Breast epithelium (tissue), 4 donors: ENCODE results near the gene NDUFAF5. TPM values are rescaled to one million over a fixed set of nuclear protein-coding genes. Genes with fewer than 3 reads are reported as not detected.

Source experiments
- DNase-seq, 2 donors: peaks; one replicate each; pipeline ENCODE4 v3.0.0-alpha.2; 2019; ENCODE audit warnings: low spot score in 2 of 2
- H3K27ac ChIP-seq, 2 donors: fragments of 200-600 bp; sonication (generic) in 1 of 2; one replicate each; pipeline ENCODE4 v1.5.1; 2016 to 2019; ENCODE audit warnings: mild to moderate bottlenecking in 1 of 2
- H3K27me3 ChIP-seq, 2 donors: fragments of 200-600 bp; sonication (generic) in 1 of 2; one replicate each; pipeline versions ENCODE4 v1.5.1 to v1.6.0; 2017 to 2019; ENCODE audit warnings: control low read depth in 1 of 2, mild to moderate bottlenecking in 1 of 2
- H3K36me3 ChIP-seq: fragments of 200-600 bp; one replicate; pipeline ENCODE4 v1.5.1; 2019
- H3K4me1 ChIP-seq, 2 donors: fragments of 200-600 bp; sonication (generic); one replicate each; pipeline ENCODE4 v1.5.1; 2016 to 2019; ENCODE audit warnings: control low read depth in 1 of 2
- H3K4me3 ChIP-seq, 3 donors: fragments of 200-600 bp; sonication (generic); 1 replicate in 2 of 3; 2 replicates in 1 of 3; pipeline ENCODE4 v1.5.1; 2016 to 2019; ENCODE audit warnings: mild to moderate bottlenecking in 3 of 3, moderate library complexity in 2 of 3
- H3K9me3 ChIP-seq, 2 donors: fragments of 200-600 bp; sonication (generic) in 1 of 2; one replicate each; pipeline ENCODE4 v1.5.1; 2016 to 2019; ENCODE audit warnings: control low read depth in 1 of 2
- POLR2A ChIP-seq: fragments of 450-650 bp; IDR thresholded peaks from one replicate; pipeline ENCODE4 v1.6.1; 2016; ENCODE audit warnings: antibody characterized with exemption, mild to moderate bottlenecking, moderate library complexity
- POLR2AphosphoS5 ChIP-seq, 3 donors: sonication (generic); formaldehyde crosslinking; IDR thresholded peaks; one replicate each; pipeline ENCODE4 v1.6.1; 2017; ENCODE audit warnings: antibody characterized with exemption in 3 of 3
- intact Hi-C: fragments of 100-400 bp; cut with DNase I; formaldehyde crosslinking; loops from one replicate; pipeline ENCODE4 v1.15.1; 2023; ENCODE audit warnings: low total_unique reads
- total RNA-seq, 3 donors: library from RNA; depleted of rRNA; stranded (reverse); fragments of >200 nt; gene quantifications; one replicate each; pipeline ENCODE4 v1.1.0, GENCODE V29; 2016
- TF ChIP-seq, protein P1 (sequence below), 3 donors: fragments of 450-650 bp; IDR thresholded peaks; one replicate each; pipeline ENCODE4 v1.5.1; 2016 to 2017; ENCODE audit warnings: antibody characterized with exemption in 3 of 3, mild to moderate bottlenecking in 3 of 3, moderate library complexity in 3 of 3

Gene NDUFAF5
- total RNA-seq, 3 donors from 2014 or later, result 15.7 to 20.5 (median 17.0) TPM

DNA sequence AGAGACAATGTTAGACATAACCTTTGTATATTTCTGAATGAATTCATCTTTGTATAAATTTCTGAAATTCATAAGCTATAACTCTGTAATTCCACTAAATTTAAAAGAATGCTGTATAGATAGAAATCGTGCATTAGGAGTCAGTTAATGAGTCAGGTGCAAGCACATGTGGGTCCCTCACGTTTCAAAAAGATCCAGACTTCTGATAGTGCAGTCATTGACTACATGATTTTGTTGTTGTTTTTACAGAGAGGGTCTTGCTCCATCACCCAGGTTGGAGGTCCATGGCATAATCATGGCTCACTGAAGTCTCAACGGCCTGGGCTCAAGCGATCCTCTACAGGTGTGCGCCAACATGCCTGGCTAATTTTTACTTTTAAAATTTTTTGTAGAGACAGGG is 14.7 kb upstream of the NDUFAF5 start:
- Histone ChIP-seq H3K4me3 (no peak overlapping the region), H3K27me3 (no peaks in the 10 kb centered on the region), H3K36me3 (peaks cover 3% of the 10 kb centered on the region), H3K9me3 (peaks cover 0 to 8% of the 10 kb centered on the region in 2 donors), H3K27ac (no peak overlapping the region), H3K4me1 (no peaks in the 10 kb centered on the region)
- intact Hi-C loops, result loop anchor here (2.0 to 10.0 kb wide), 2 partner anchors 37 to 655 kb away; no protein-coding TSS in a partner anchor
- no peak for DNase-seq
- TF ChIP-seq POLR2A, result no peak
- TF ChIP-seq POLR2AphosphoS5 (IDR thresholded peaks at IDR 0.05), result no peak
- TF ChIP-seq, protein P1, sequence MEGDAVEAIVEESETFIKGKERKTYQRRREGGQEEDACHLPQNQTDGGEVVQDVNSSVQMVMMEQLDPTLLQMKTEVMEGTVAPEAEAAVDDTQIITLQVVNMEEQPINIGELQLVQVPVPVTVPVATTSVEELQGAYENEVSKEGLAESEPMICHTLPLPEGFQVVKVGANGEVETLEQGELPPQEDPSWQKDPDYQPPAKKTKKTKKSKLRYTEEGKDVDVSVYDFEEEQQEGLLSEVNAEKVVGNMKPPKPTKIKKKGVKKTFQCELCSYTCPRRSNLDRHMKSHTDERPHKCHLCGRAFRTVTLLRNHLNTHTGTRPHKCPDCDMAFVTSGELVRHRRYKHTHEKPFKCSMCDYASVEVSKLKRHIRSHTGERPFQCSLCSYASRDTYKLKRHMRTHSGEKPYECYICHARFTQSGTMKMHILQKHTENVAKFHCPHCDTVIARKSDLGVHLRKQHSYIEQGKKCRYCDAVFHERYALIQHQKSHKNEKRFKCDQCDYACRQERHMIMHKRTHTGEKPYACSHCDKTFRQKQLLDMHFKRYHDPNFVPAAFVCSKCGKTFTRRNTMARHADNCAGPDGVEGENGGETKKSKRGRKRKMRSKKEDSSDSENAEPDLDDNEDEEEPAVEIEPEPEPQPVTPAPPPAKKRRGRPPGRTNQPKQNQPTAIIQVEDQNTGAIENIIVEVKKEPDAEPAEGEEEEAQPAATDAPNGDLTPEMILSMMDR (IDR thresholded peaks at IDR 0.05), result no peak

DNA sequence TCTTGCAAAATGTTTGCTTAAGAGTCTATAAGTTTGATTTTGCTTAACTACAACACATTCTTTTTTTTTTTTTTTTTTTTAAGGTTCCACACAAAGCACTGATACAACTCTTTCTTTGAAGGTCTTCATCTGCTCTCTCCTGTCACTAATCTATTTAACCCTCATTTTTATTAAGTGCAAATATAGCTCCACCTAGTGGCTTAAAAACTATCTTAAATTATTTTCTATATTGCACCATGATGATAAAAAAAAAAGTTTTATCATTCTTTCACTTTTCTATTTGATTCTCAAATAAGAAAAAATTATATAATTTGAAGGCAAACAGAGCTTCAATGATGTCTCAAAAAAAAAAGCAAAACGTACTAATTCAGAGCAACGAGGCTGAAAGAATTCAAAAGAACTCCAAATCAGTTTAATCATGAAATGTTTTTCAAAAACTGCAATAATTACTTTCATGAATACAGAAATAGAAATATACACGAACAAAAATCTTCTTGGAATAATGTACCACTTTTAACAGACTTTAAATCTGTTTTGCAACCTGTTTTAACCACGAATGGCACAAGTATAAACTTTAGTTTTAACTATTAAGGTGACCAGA is 12.9 kb upstream of the NDUFAF5 start:
- Histone ChIP-seq H3K36me3 (no peaks in the 10 kb centered on the region), H3K27ac (no peak overlapping the region), H3K9me3 (no peaks in the 10 kb centered on the region), H3K4me1 (no peaks in the 10 kb centered on the region), H3K27me3 (no peaks in the 10 kb centered on the region), H3K4me3 (no peak overlapping the region)
- intact Hi-C loops, result loop anchor here (2.0 to 10.0 kb wide), 2 partner anchors 39 to 657 kb away; no protein-coding TSS in a partner anchor
- no peak for DNase-seq
- TF ChIP-seq, protein P1 (IDR thresholded peaks at IDR 0.05), result peak in 2 of 3 donors; percentile 39 to 41
- TF ChIP-seq POLR2AphosphoS5 (IDR thresholded peaks at IDR 0.05) (no peak), POLR2A (no peak)

DNA sequence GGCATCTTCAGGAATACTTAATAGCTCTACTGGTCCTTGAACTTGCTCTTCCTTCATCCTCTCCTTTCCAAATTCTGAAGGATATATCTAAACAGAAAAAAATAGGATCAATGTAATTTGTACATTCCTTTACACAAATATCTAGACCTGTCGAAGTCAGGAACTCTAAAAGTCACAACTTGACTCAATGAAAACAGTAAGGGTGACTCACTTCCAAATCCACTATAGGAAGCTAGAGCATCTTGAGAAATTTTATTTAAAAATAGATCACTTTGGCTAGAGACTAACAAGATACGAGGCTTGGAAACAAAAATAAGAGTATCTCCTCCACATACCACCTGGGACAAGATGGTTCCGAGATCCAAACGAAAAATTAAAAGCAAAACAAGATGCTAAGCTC is 12.3 kb upstream of the NDUFAF5 start:
- Histone ChIP-seq H3K9me3 (no peaks in the 10 kb centered on the region), H3K36me3 (no peaks in the 10 kb centered on the region), H3K4me3 (no peak overlapping the region), H3K27me3 (no peaks in the 10 kb centered on the region), H3K4me1 (no peaks in the 10 kb centered on the region), H3K27ac (no peak overlapping the region)
- DNase-seq, result no peak
- TF ChIP-seq, protein P1 (IDR thresholded peaks at IDR 0.05), result no peak
- TF ChIP-seq POLR2AphosphoS5 (IDR thresholded peaks at IDR 0.05), result no peak
- TF ChIP-seq POLR2A, result no peak
- intact Hi-C loops, result loop anchor here (10.0 kb wide), 1 partner anchor 658 kb away; no protein-coding TSS in a partner anchor

DNA sequence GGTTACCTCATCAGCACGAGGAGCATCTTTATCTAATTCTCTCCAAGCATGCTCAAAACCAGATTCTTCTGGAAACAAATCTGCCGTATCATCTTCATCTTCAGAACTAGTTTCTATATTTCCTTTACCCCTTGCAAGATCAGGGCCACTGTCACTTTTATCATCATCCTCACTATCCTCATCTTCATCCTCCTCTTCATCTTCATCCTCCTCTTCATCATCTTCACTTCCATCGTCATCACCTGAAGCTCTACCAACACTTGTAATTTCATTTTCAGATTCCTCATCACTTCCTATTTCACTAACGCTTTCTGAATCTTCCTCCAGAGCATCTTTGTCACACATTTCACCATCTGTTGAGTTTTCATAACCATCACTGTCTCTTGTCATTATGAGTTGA is 9.0 kb upstream of the NDUFAF5 start:
- Histone ChIP-seq H3K4me3 (no peak overlapping the region), H3K4me1 (no peaks in the 10 kb centered on the region), H3K36me3 (no peaks in the 10 kb centered on the region), H3K27ac (no peak overlapping the region), H3K9me3 (no peaks in the 10 kb centered on the region), H3K27me3 (no peaks in the 10 kb centered on the region)
- intact Hi-C loops, result loop anchor here (5.0 to 10.0 kb wide), 2 partner anchors 104 to 661 kb away; no protein-coding TSS in a partner anchor
- TF ChIP-seq POLR2A, result no peak
- no peak for DNase-seq

DNA sequence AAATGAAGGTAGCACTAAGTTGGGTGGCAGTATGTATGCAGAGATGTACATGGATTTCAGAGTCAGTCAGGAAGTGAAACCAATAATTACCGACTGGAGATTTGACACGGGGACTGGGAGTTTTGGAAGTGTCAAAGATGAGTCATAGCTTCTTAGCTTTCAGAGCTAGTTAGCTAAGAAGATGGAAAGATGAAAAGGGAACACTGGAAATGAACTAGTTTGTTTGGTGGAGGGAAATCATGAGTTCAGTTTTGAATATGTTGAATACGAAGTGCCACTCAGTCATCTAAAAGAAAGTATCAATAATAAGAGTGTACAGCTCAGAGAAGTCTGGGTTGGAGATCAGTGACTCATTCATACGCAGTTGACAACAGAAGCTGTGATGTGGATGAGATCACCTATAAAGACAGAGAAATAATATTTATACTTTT is 7.6 kb upstream of the NDUFAF5 start:
- Histone ChIP-seq H3K36me3 (no peaks in the 10 kb centered on the region), H3K4me3 (no peak overlapping the region), H3K27ac (no peak overlapping the region), H3K9me3 (no peaks in the 10 kb centered on the region), H3K27me3 (no peaks in the 10 kb centered on the region), H3K4me1 (no peaks in the 10 kb centered on the region)
- no peak for DNase-seq
- intact Hi-C loops, result loop anchor here (5.0 to 10.0 kb wide), 2 partner anchors 105 to 662 kb away; no protein-coding TSS in a partner anchor
- TF ChIP-seq POLR2AphosphoS5 (IDR thresholded peaks at IDR 0.05) (no peak), POLR2A (no peak)
- TF ChIP-seq, protein P1 (IDR thresholded peaks at IDR 0.05), result no peak
